GM12892 (cell line): ENCODE measurements around the gene FGF18.
"Not testable (repeated sequence)": the region's sequence is repeated elsewhere in the genome, so short reads cannot be mapped to it uniquely, and the experiment has no call there.

Experiments
- DNase-seq: peaks from one replicate; pipeline ENCODE4 v3.0.0; 2011; ENCODE audit not compliant: insufficient read length
- FAIRE-seq: peaks from 2 replicates; lab custom pipeline; 2011; peaks lifted over from hg19 to GRCh38; lab: Jason Lieb, UNC
- POLR2A ChIP-seq: IDR thresholded peaks from 2 replicates; pipeline ENCODE4 v1.6.1; 2011; ENCODE audit warnings: low read depth, low read length, control low read depth
- POLR2AphosphoS5 ChIP-seq: IDR thresholded peaks from 2 replicates; pipeline ENCODE4 v1.6.1; 2011; ENCODE audit warnings: low read depth, low read length, control low read depth
- TAF1 ChIP-seq: IDR thresholded peaks from 2 replicates; pipeline ENCODE4 v1.6.1; 2011; ENCODE audit warnings: low read depth, mild to moderate bottlenecking, control low read depth, low read length, borderline replicate concordance

Gene FGF18

GRCh38 chr5:171482434-171482730, 62.9 kb downstream of the FGF18 start:
- TF ChIP-seq POLR2AphosphoS5 (no peak), TAF1 (no peak), POLR2A (no peak)
- no peak for FAIRE-seq
- no peak for DNase-seq

GRCh38 chr5:171483551-171484135, 64.2 kb downstream of the FGF18 start:
- DNase-seq (no peak), FAIRE-seq (no peak)
- no peak for TF ChIP-seq POLR2AphosphoS5
- TF ChIP-seq POLR2A: no peak
- TF ChIP-seq TAF1: no peak

GRCh38 chr5:171484460-171484899, 65.0 kb downstream of the FGF18 start:
- no peak for TF ChIP-seq POLR2AphosphoS5
- no peak for TF ChIP-seq POLR2A
- TF ChIP-seq TAF1: no peak
- no peak for FAIRE-seq
- DNase-seq: peak; percentile 63

GRCh38 chr5:171485668-171486067, 66.2 kb downstream of the FGF18 start:
- no peak for TF ChIP-seq POLR2AphosphoS5
- no peak for TF ChIP-seq POLR2A
- TF ChIP-seq TAF1: no peak
- no peak for DNase-seq
- no peak for FAIRE-seq

- no peak for TF ChIP-seq TAF1
- TF ChIP-seq POLR2AphosphoS5: no peak
- TF ChIP-seq POLR2A: no peak
- no peak for DNase-seq
- no peak for FAIRE-seq
These were observed 67.2 kb downstream of the FGF18 start for GRCh38 chr5:171486613-171487012.

GRCh38 chr5:171488876-171489275, 69.4 kb downstream of the FGF18 start:
- DNase-seq (no peak), FAIRE-seq (no peak)
- no peak for TF ChIP-seq TAF1
- TF ChIP-seq POLR2A: no peak
- TF ChIP-seq POLR2AphosphoS5: no peak

GRCh38 chr5:171492781-171493180, 73.3 kb downstream of the FGF18 start:
- TF ChIP-seq POLR2AphosphoS5 (no peak), TAF1 (no peak), POLR2A (no peak)
- DNase-seq (no peak), FAIRE-seq (no peak)

GRCh38 chr5:171493646-171494393, 74.4 kb downstream of the FGF18 start:
- FAIRE-seq (peak; percentile 61), DNase-seq (no peak)
- TF ChIP-seq TAF1 (no peak), POLR2AphosphoS5 (no peak), POLR2A (no peak)

- no peak for TF ChIP-seq POLR2A
- TF ChIP-seq POLR2AphosphoS5: no peak
- TF ChIP-seq TAF1: no peak
- no peak for DNase-seq
- FAIRE-seq: no peak
These were observed 75.1 kb downstream of the FGF18 start for GRCh38 chr5:171494452-171495121.

GRCh38 chr5:171495122-171495700, 75.8 kb downstream of the FGF18 start:
- DNase-seq (no peak), FAIRE-seq (no peak)
- TF ChIP-seq POLR2AphosphoS5 (no peak), TAF1 (no peak), POLR2A (no peak)

- DNase-seq (no peak), FAIRE-seq (no peak)
- TF ChIP-seq POLR2A (no peak), POLR2AphosphoS5 (no peak), TAF1 (no peak)
These were observed 77.0 kb downstream of the FGF18 start for GRCh38 chr5:171496456-171496855.

GRCh38 chr5:171497494-171497893, 78.0 kb downstream of the FGF18 start:
- not testable (repeated sequence) for DNase-seq, FAIRE-seq
